Upper lobe of left lung (tissue), 6 donors: ENCODE measurements around the gene DCST1. TPM values are rescaled to one million over a fixed set of nuclear protein-coding genes. Genes with fewer than 3 reads are reported as not detected.

ENCODE experiments used
- ATAC-seq, 2 donors: fragments of 200-7000 bp; cut with Tn5 transposase; one replicate each; pipeline ENCODE4 v1.9.1; 2022; ENCODE audit warnings: mild to moderate bottlenecking in 2 of 2, moderate library complexity in 2 of 2; ENCODE audit not compliant: low FRiP score in 2 of 2
- DNase-seq, 2 donors: peaks; one replicate each; pipeline ENCODE4 v3.0.0-alpha.2; 2019 to 2020
- H3K27ac ChIP-seq, 4 donors: fragments of 200-600 bp; sonication (generic); one replicate each; pipeline ENCODE4 v1.5.1; 2016 to 2019
- H3K27me3 ChIP-seq, 4 donors: fragments of 200-600 bp; sonication (generic); one replicate each; pipeline ENCODE4 v1.5.1; 2017 to 2019
- H3K36me3 ChIP-seq, 4 donors: fragments of 200-600 bp; sonication (generic); one replicate each; pipeline ENCODE4 v1.5.1; 2016 to 2019
- H3K4me1 ChIP-seq, 4 donors: fragments of 200-600 bp; sonication (generic); one replicate each; pipeline ENCODE4 v1.5.1; 2018 to 2019
- H3K4me3 ChIP-seq, 4 donors: fragments of 200-600 bp; sonication (generic); one replicate each; pipeline ENCODE4 v1.5.1; 2017 to 2019; ENCODE audit warnings: mild to moderate bottlenecking in 2 of 4, moderate library complexity in 1 of 4
- H3K9me3 ChIP-seq, 4 donors: fragments of 200-600 bp; sonication (generic); one replicate each; pipeline ENCODE4 v1.5.1; 2018 to 2019
- CTCF ChIP-seq, 6 experiments: fragments of 450-650 bp in 4 of 6; fragments of 200-600 bp in 2 of 6; sonication (generic) in 2 of 6; IDR thresholded peaks; one replicate each; pipeline ENCODE4 v1.5.1; 2016 to 2019; ENCODE audit warnings: antibody characterized with exemption in 6 of 6
- EP300 ChIP-seq, 4 donors: sonication (generic); formaldehyde crosslinking; IDR thresholded peaks; one replicate each; pipeline ENCODE4 v1.5.1; 2017; ENCODE audit warnings: antibody characterized with exemption in 4 of 4, control low read depth in 2 of 4
- POLR2A ChIP-seq, 4 donors: fragments of 450-650 bp; IDR thresholded peaks; one replicate each; pipeline ENCODE4 v1.5.1; 2016 to 2017; ENCODE audit warnings: antibody characterized with exemption in 4 of 4, mild to moderate bottlenecking in 2 of 4
- POLR2AphosphoS5 ChIP-seq, 2 donors: sonication (generic); formaldehyde crosslinking; IDR thresholded peaks; one replicate each; pipeline ENCODE4 v1.5.1; 2017; ENCODE audit warnings: antibody characterized with exemption in 2 of 2
- WGBS, 2 donors: methylation state at CpG; one replicate each; pipeline ENCODE4 v1.1.5; 2017 to 2018; 5-methylcytosine and 5-hydroxymethylcytosine counted together
- total RNA-seq, 6 donors: library from RNA; depleted of rRNA in 4 of 6; stranded (reverse); fragments of >200 nt in 4 of 6; gene quantifications; one replicate each; pipeline versions ENCODE4 v1.1.0 to v1.2.1, GENCODE V29; 2016 to 2021
- donor health status: DM: no; HTN: no; CAD: no; lungs with moderate emphysema.
- donor health status: DM: no; HTN: yes; CAD: no; lungs with severe emphysema.

DCST1 gene
- total RNA-seq, 6 donors from 2014 or later: 0.89 TPM; not detected in 5

- Histone ChIP-seq H3K4me3 (peak overlapping the region; percentile 90 to 94 (median 94)), H3K9me3 (no peaks in the 10 kb centered on the region), H3K27ac (peak overlapping the region; percentile 93 to 100 (median 96)), H3K4me1 (peaks cover 58 to 71% (median 65%) of the 10 kb centered on the region in 4 donors), H3K36me3 (no peaks in the 10 kb centered on the region), H3K27me3 (no peaks in the 10 kb centered on the region)
- DNase-seq: peak; percentile 88 to 90
- TF ChIP-seq CTCF (IDR thresholded peaks at IDR 0.05) (no peak), POLR2AphosphoS5 (IDR thresholded peaks at IDR 0.05) (peak in 1 of 2 donors; percentile 8), POLR2A (IDR thresholded peaks at IDR 0.05) (no peak)
- WGBS, 2 donors: 1 to 3% methylated on average over 9 to 14 of the region's 34 CpGs
- ATAC-seq: peak in 1 of 2 donors; percentile 3
These were observed 29.8 kb upstream of the DCST1 start for GRCh38 chr1:155003766-155004351.

- H3K4me1 ChIP-seq: peaks cover 51 to 71% (median 65%) of the 10 kb centered on the region in 4 donors
- H3K27me3 ChIP-seq: no peaks in the 10 kb centered on the region
- WGBS, 2 donors: 28 to 39% methylated on average over 5 of the region's 5 CpGs
- H3K36me3 ChIP-seq: no peaks in the 10 kb centered on the region
- TF ChIP-seq EP300 (IDR thresholded peaks at IDR 0.05): no peak
- no peaks in the 10 kb centered on the region for H3K9me3 ChIP-seq
- no peak for ATAC-seq
- H3K4me3 ChIP-seq: peak overlapping the region; percentile 90 to 94 (median 94)
- no peak for DNase-seq
- H3K27ac ChIP-seq: peak overlapping the region; percentile 93 to 100 (median 96)
These were observed 29.1 kb upstream of the DCST1 start for GRCh38 chr1:155004352-155005075.

- 22 to 32% methylated on average over 10 to 14 of the region's 17 CpGs for WGBS, 2 donors
- Histone ChIP-seq H3K4me1 (peaks cover 46 to 70% (median 65%) of the 10 kb centered on the region in 4 donors), H3K36me3 (no peaks in the 10 kb centered on the region), H3K4me3 (peak overlapping the region in 3 of 4 donors; percentile 90 to 94 (median 94)), H3K27me3 (no peaks in the 10 kb centered on the region), H3K27ac (peak overlapping the region; percentile 93 to 100 (median 96)), H3K9me3 (no peaks in the 10 kb centered on the region)
- ATAC-seq (peak in 1 of 2 donors; percentile 1), DNase-seq (peak; percentile 85 to 93)
- TF ChIP-seq POLR2A (IDR thresholded peaks at IDR 0.05) (peak in 1 of 4 donors; percentile 59), EP300 (IDR thresholded peaks at IDR 0.05) (peak in 1 of 4 donors; percentile 11), POLR2AphosphoS5 (IDR thresholded peaks at IDR 0.05) (peak; percentile 13 to 33), CTCF (IDR thresholded peaks at IDR 0.05) (no peak)
These were observed 28.3 kb upstream of the DCST1 start for GRCh38 chr1:155005076-155006011.

GRCh38 chr1:155006601-155007101, 27.0 kb upstream of the DCST1 start:
- H3K27ac ChIP-seq: peak overlapping the region; percentile 93 to 100 (median 96)
- TF ChIP-seq CTCF (IDR thresholded peaks at IDR 0.05): no peak
- no peak for TF ChIP-seq POLR2AphosphoS5 (IDR thresholded peaks at IDR 0.05)
- no peak for TF ChIP-seq EP300 (IDR thresholded peaks at IDR 0.05)
- no peak for TF ChIP-seq POLR2A (IDR thresholded peaks at IDR 0.05)
- H3K27me3 ChIP-seq: no peaks in the 10 kb centered on the region
- H3K4me3 ChIP-seq: peak overlapping the region in 1 of 4 donors; percentile 94
- H3K9me3 ChIP-seq: no peaks in the 10 kb centered on the region
- H3K36me3 ChIP-seq: peaks cover 0 to 8% (median 4%) of the 10 kb centered on the region in 4 donors
- 11 to 17% methylated on average over 2 of the region's 2 CpGs for WGBS, 2 donors
- DNase-seq (peak in 1 of 2 donors; percentile 66), ATAC-seq (no peak)
- peaks cover 59 to 79% (median 77%) of the 10 kb centered on the region in 4 donors for H3K4me1 ChIP-seq
